HG02798 (cell line): ENCODE measurements around the gene NCAN.
"Not testable (repeated sequence)": the region's sequence is repeated elsewhere in the genome, so short reads cannot be mapped to it uniquely, and the experiment has no call there.

Source experiments
- ATAC-seq: cut with Tn5 transposase; IDR thresholded peaks from one replicate; pipeline ENCODE4 v1.9.1; 2021; ENCODE audit warnings: mild to moderate bottlenecking; ENCODE audit not compliant: unreplicated experiment, poor library complexity

The NCAN gene

DNA sequence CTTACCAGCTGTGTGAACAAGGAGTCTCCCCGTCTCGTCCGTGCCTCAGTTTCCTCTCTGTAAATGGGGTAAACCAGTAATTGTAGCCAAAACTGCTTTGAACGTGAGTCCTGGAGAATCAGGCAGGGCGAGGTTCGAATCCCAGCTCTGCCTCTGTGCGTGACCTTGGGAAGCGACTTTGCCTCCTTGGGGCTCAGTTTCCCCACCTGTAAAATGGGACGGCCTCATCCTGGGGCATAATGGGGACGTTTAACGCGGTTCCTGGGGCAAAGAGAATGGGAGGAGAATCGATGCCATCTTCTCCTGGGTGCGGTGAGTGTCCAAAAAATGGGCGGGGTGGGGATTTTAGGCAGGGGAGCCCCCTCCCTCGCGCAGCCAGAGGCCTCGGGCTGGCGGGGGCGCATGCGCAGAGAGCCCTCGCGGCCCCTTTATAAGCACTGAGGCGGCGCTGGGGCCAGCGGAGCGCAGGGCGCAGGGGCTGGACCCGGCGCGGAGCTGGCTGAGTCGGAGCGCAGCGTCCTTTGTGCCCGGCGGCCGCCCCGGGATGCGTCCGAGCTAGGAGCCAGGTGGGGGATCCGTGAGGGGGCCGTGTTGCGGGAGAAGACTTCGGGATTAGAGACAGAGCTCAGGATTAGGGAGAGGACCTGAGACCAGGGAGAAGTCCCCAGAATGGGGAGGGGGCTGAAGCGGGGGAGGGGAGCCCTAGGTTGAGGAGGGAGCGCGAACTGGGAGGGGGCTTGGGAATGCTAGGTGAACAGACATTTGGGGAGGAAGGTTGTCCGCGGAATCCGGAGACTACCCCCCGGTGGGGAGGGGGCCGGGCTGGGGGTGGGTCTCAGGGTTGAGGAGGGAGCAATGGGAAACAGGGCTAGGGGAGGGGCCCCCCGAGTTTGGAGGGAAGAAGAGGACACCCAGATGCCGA is at the start of gene NCAN:
Gene NCAN, plus strand, starts transcription at position 460 of the 922 bp plus-strand sequence. CDS start 4,996 bp downstream, outside the sequence.
- no peak for ATAC-seq

DNA sequence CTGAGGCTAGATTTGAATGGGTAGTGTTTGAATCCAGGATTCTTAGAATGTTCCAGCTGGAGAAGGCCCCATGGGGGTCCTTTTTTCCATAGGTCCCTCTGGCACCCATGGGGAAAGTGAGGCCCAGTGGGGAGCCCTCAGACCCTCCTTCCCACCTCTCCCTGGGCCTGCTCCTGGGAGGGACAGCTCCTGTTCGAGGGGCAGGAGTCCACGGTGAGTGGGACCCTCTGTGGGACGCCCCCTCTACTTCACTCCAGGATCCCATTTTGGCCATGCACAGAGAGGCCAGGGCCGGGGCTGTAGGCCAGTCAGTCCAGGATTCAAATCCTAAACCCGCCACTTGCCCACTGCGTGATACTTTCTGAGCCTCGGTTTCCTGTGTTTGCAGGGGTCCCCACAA is 49.3 kb upstream of the NCAN start:
- ATAC-seq: no peak

DNA sequence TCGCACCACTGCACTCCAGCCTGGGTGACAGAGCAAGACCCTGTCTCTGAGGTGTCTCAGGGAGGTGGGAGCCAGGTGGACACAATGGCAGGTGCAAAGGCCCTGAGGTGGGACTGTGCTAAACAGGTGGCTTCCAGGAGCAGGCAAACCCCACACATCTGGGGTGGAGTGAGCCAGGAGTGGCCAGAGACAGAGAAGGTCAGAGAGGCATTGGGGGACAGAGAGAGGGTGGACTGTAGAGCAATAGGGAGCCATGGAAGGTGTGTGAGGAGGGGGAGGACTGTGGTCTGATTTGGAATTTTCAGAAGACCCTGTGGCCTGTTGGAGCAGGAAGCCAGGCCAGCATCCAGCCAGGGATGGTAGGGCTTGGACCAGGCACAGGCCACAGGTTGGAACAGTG is 46.4 kb upstream of the NCAN start:
- ATAC-seq: no peak

DNA sequence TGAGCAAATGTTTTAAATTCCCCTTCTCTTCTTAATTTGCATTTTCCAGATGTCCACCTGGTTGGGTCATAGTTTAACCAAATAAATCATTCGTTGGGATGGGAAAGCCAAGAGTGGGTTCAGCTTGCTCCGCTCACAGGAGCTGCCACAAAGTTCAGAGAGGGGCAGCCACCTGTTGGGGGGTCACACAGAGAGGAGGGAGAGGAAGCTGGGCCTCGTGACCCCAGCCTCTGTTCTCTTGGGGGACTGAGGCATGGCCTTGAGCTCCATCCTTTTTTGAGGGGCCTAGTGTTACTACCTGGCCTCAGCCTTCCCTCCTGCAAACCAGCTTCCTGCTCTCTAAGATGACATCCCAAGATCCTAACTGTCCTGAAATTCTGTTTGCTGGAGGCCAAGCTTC is 44.1 kb upstream of the NCAN start:
- no peak for ATAC-seq

DNA sequence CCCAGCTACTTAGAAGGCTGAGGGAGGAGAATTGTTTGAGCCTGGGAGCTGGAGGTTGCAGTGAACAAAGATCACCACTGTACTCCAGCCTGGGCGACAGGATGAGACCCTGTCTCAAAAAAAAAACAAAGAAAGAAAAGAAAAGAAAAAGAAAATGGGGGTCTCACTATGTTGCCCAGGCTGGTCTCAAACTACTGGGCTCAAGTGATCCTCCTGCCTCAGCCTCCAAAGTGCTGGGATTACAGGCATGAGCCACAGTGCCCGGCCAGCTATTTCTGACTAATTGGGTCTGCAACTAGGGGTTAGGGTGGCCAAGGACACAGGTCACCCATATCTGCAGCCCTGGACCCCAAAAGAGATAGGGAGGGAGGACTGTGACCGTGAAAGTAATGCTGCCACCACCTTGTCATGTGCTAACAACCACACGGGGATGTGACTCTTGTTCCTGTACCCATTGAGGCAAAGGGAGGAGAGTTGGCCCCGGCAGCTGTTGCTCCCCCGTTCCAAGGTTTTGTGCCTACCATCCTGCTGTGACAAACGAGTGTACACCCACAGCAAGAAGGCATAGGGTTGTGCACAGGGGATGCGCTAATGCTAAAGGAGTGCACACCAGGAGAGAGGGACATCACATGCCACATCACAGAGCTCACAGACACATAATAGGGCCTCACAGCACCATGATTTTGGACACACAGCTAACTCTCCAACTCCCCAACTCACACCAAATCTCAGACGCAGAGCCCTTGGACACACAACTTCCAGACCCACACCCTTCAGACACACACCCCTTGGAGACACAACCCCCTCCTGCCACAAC is 42.3 kb upstream of the NCAN start:
- ATAC-seq: no peak

DNA sequence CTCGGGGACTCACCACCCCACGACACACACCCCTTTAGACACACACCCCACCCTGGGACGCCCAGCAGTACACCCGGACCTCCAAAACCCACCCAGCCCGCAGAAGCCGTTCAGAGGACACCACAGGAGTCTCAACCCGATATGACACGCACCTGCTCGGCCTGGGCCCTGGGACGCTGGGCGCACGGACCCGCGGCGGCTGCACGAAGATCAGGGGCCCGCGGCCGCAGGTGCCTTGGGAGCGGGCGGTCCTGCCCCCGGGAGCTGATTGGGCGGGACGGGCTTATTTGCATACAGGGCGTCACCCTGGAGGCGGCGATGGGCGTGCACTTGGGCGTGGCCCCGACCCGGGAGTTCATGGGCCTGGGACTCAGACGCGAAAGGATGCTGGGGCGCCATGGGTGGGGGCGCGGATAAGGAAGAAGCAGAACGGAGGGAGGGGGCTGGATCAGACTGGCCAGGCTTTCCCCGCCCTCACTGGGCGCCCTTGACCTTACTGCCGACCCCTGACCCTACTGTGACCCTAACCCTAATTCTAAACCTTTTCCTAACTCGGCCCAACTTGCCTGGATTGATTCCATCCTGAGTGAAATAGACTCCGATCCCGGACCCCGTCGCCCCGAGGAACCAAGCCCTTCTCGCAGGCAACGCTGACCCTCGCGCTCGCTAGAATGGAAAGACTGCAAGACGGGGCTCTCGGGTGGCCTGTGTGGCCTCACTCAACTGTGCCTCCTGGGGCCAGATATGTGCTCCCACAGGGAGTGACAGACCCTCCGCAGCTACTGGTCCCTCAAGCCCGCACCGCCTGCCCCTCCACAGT is 41.5 kb upstream of the NCAN start, which contains the start of gene MEF2B:
Gene MEF2B, minus strand, starts transcription at position 211 of the 820 bp plus-strand sequence. CDS start 19,528 bp downstream, outside the sequence.
- ATAC-seq: peak; percentile 93

DNA sequence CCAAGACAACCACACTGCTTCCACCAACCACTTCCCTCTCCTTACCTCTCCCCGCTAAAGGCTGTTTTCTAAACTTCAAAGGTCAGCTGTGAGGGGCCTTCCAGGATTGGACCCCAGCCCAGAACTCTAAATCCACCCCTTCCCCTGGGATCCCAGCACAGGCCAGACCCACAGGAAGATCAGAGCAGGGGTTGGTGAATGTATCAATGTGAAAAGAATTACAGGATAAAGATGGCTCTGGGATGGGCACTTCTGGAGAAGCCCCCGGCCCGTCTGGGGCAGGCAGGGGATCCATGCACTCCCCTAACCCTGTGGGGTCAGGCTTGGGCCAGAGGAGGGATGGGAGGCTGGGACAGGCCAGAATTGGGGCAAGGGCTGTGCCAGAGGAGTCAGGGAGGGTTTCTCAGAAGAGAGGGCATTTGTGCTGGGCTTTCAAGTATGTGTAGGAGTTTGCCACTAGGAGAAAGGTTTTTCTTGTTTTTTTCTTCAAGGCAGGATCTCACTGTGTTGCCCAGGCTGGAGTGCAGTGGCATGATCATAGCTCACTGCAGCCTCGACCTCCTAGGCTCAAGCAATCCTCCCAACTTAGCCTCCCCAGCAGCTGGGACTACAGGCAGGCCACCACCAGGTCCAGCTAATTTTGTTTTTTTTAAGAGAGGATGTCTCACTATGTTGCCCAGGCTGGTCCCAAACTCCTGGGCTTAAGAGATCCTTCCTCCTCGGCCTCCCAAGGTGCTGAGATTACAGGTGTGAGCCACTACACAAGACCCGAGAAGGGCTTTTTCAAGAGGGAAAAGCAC is 40.7 kb upstream of the NCAN start:
- ATAC-seq: no peak

DNA sequence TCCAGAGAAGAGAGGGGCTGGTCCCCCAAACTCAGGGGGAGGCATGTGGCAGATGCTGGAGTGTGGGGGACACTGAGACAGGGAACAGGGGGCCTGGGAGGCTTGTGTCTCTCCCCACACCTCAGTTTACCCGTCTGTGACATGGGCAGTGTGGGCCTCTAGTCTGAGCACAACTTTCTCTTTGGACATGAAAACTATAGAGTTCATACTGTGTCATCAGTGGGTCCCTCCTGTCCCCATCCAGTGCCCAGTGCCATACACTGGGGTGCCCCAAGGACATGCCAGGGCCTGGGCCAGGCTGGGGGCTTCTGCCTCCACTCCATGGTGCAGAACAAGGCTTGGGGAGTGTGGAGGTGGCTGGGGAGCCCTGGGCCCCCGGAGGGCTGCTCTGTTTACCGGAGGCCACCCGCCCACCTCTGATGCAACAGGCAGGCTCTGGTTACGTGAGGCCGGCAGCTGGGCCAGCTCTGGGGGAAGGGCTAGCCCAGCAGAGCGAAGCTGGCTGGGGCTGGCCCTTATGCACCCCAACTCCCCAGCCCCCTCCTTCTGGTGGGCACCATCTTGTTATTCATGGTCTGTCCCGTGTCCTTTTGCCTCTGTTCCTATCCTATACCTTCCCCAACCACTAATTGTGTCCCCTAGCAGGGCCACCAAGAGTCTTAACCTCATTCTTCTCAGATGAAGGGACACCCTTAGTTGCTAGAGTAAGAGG is 39.8 kb upstream of the NCAN start:
- no peak for ATAC-seq

DNA sequence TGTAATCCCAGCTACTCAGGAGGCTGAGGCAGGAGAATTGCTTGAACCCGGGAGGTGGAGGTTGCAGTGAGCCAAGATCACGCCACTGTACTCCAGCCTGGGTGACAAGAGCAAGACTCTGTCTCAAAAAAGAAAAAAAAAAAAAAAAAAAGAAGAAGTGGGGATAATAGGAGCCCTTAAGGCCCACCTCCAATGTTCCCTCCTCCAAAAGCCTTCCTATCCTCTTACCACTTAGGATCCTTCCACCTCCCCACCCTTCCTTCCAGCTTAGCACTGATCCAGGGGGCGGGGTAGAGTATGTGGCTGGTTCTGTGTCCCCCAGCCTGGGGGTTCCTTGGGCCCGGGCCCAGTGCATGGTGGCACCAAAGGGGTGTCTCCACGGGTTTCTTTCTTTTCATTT is 38.5 kb upstream of the NCAN start:
- ATAC-seq: not testable (repeated sequence)

DNA sequence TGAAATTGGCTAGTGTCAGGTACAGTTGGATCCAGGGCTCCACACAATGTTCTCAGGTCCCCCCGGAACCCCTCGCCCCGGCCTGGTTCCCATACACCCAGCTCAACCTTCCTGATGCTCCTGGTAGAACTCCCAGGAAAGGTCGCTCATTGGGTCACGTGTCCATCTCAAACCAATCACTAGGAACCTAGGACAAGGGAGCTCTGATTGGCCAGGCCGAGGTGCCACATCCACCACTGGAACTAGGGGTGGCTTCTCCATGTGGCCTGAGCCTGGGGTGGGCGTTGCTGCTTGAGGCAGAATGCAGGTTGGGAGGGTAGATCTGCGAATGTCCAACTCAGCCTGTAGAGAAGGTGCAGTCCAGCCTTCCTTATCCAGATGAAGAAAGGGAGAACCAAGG is 34.8 kb upstream of the NCAN start:
- ATAC-seq: no peak

DNA sequence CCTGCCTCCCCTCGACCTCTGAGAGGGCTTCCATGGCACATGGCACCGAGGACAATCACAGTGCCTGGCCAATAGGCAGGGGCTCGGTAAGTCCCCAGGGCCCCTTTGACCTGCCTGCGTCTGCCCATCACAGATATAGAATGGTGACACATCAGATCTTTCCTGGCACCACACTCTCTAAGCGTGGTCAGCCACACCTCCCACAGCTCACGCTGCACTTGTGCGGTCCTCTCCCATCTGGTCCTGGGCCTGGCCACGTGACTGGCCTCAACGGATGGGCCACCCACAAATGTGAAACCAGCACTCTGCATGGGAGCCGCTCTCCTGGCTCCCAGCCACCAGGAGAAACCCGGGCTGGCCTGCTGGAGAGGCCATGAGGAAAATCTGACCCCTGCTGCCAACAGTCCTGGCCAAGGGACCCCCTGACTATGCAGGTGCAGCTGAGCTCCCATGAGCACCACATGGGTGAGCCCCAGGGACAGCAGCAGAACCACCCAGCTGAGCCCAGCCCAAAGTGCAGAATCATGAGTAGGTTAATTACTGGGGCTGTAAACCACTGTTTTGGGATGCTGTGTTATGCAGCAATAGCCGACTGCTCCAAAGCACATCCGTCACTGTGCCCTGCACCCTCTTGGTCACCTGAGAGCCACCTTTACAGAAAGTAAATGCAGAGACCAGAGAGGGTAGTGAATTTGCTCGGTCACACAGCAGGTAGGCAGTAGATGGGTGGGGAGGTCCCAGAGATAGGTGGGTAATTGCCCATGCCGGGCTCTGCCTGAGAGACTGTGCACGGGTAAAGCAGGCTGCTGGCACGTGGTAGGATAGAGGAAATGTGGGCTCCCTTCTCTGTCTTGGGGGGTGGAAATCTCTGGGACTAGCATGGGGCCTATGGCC is 32.0 kb upstream of the NCAN start:
- ATAC-seq: no peak

DNA sequence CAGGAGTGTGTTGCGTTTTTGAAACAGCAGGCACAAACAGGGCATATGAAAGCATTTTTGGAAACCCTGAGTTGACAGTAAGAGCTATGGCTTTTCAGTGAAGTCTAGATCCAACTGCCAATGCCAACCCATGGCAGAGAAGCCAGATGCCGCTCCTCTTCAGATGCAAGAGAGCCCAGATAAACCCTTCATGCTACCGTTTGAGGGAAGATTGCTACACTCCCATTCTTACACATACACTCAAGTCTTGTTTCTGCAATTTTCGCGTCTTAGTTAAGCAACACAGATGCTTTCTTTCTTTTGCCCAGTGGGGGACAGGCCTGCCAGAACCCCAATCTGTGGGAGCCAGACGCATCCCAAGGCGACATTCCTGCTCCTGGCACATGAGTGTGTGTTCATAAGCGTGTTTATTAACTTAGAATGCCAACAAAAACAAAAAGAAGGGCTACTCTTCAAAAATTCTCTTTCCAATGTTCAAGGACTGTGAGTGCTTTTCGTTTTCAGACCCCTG is 30.2 kb upstream of the NCAN start:
- no peak for ATAC-seq

DNA sequence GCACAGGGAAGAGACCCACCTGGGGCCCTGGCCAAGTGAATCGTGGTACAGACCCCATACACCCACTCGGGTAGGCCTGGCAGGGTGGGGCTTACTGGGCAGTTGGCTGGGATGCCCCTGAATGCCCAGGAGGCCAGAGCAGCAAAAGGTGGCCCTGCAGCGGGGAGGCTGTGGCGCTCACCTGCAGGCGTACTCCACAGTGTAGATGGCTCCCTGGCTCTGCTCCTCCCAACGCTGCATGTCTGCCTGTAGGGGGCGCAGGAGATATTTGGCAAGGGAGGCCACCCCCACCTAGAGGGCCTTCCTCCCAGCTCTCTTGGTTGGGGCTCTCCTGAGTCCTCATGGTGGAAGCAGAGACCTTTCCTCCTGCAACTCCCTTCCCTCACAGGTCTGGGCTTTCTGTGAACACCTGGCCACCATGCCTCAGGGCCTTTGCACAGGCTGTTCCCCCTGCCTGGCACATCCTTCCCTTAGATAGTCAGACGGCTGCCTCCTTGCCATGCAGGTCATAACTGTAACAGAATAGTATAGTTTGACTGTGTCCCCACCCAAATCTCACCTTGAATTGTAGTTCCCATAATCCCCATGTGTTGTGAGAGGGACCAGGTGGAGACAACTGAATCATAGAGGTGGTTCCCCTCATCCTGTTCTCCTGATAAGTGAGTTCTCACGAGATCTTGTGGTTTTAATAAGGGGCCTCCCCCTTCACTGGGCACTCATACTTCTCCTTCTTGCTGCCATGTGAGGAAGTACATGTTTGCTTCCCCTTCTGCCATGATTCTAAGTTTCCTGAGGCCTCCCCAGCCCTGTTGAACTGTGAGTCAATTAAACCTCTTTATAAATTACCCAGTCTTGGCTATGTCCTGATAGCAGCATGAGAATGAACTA is 25.7 kb upstream of the NCAN start:
- no peak for ATAC-seq

DNA sequence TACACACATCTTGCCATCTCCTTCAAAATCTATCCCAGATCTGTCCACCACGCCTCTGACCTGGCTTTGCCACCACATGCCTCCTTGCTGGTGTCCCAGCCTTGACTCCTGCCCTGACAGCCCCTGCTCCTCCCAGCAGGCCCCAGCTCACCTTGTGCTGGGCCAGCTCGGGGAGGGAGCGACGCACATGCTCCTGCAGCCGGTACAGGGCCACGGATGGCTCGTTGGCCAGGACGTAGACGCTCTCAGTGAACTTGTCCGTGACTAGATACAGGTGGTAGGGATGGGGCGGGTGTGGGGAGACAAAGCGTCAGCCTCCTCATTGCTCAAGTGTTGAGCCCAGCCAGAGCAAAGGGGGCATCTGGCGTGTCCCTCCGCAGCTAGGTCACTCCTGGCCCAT is 25.0 kb upstream of the NCAN start:
- ATAC-seq: no peak

DNA sequence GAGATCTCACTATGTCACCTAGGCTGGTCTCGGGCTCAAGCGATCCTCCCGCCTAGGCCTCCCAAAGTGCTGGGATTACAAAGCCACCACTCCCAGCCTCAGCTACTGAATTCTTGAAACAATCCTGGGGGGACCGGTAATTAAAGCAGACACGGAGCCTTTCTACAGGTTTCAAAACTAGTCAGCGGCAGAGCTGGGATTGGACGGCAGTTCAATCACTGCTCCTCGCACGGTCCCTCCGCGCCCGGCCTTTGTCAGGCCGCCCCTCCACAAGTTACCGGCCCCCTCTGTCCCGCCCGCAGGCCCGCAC is 20.0 kb upstream of the NCAN start:
- no peak for ATAC-seq

DNA sequence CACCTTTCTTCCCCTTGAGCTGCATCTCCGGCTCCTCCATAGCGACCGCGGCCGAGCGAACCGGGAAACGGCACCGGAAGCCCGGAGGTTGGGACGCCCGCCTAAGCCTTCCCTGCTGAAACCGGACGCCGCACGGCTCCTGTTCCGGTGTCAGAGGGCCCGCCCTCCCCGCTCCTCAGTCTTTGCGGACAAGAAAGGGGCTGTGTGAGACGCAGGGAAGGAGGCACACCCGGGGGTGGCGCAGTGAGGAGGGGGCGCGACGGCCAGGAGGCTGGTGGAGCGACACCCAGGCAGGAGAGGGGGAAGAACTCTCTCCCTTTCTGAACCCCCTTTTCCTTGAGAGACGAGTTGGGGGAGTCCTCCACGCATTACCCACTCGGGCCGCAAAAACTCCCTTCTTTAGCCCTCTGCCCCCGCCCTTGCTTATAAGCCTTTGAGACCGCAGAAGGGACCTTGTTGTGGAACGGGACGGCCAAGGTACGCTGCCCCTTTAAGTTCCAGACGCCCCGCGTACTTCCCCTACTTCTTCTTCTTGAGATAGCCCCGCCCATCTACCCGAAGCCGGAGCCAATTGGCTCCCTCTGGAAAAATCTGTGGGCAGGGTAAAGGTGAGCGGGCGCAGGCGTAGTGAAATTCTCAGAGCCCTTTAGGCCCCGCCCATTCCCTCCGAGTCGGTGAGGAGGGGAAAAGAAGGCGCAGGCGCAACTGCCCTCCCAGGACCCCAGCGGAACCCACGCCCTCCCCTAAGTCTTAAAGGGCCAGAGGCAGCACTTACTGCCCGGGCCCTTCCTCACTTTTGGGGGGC is 19.5 kb upstream of the NCAN start, which contains the start of the genes BORCS8 and RFXANK:
Gene BORCS8, minus strand, starts transcription at position 75 of the 805 bp plus-strand sequence. Its CDS starts 35 bp downstream, at position 40.
Gene RFXANK, plus strand, starts transcription at position 181 of the 805 bp plus-strand sequence. CDS start 1,689 bp downstream, outside the sequence.
- ATAC-seq: peak; percentile 91
